H1 (cell line): ENCODE measurements around the gene ADAMTS8. TPM values are rescaled to one million over a fixed set of nuclear protein-coding genes. Genes with fewer than 3 reads are reported as not detected.

ENCODE experiments used
- EP300 ChIP-seq, 2 experiments: IDR thresholded peaks; 1 replicate in 1 of 2; 2 replicates in 1 of 2; pipeline ENCODE4 v1.6.1; 2011 to 2012; ENCODE audit warnings: low read depth in 2 of 2, low read length in 2 of 2, mild to moderate bottlenecking in 2 of 2, borderline replicate concordance in 1 of 2, inconsistent platforms in 1 of 2, moderate library complexity in 1 of 2
- polyA plus RNA-seq, 7 experiments: library from polyadenylated mRNA; depleted of rRNA in 3 of 7; stranded (reverse) in 5 of 7; unstranded in 2 of 7; fragments of >200 nt in 5 of 7; fragments of 200-250 nt in 2 of 7; gene quantifications; 1 replicate in 5 of 7; 2 replicates in 1 of 7; 4 replicates in 1 of 7; pipeline versions ENCODE4 v1.2.1 to v1.2.3, GENCODE V29; 2011 to 2013; ENCODE audit warnings: missing spikeins in 2 of 7, mixed read lengths in 2 of 7
- total RNA-seq: library from RNA; stranded (reverse); fragmentation: NEBNext Ultra II Directional; extraction: Animal tissue kit (Norgen Biotek cat#: 25700); gene quantifications from 2 replicates; pipeline ENCODE4 v1.2.1, GENCODE V29; 2021

ADAMTS8 gene
- total and polyA plus RNA-seq, 2 of the 8 experiments (the other 6 are each of a cell fraction or from before 2014, with no cell fraction given) = 9.3 to 16.6 TPM

- no peak for TF ChIP-seq EP300 (IDR thresholded peaks at IDR 0.05; ENCODE audit: borderline replicate concordance in 1 of 2, low read depth in 2 of 2, low read length in 2 of 2)
- TF ChIP-seq, all 59 proteins: peak for 0
These were observed 9.4 kb upstream of the ADAMTS8 start (continued) for GRCh38 chr11:130437848-130438247.
